HFF-Myc (cell line): ENCODE data around the gene SSTR5.
A peak's percentile ranks its signal among the peaks of the same experiment; 100 is the strongest.

Experiments used
- DNase-seq: peaks from one replicate; pipeline ENCODE4 v3.0.0-alpha.2; 2011; ENCODE audit warnings: low read depth; ENCODE audit errors: extremely low read depth
- H3K4me3 ChIP-seq: replicated peaks from 2 replicates; pipeline ENCODE4 v1.5.1; 2011; ENCODE audit warnings: low read depth, mild to moderate bottlenecking, control low read depth, low read length
- TF ChIP-seq, protein P1 (sequence below): IDR thresholded peaks from 2 replicates; pipeline ENCODE4 v1.5.1; 2012; ENCODE audit warnings: mild to moderate bottlenecking, low read depth, low read length, control low read depth; ENCODE audit errors: missing control alignments

The SSTR5 gene

GRCh38 chr16:1123525-1124230 lies 51.1 kb downstream of the SSTR5 start:
- H3K4me3 ChIP-seq: no peak overlapping the region
- TF ChIP-seq, protein P1, sequence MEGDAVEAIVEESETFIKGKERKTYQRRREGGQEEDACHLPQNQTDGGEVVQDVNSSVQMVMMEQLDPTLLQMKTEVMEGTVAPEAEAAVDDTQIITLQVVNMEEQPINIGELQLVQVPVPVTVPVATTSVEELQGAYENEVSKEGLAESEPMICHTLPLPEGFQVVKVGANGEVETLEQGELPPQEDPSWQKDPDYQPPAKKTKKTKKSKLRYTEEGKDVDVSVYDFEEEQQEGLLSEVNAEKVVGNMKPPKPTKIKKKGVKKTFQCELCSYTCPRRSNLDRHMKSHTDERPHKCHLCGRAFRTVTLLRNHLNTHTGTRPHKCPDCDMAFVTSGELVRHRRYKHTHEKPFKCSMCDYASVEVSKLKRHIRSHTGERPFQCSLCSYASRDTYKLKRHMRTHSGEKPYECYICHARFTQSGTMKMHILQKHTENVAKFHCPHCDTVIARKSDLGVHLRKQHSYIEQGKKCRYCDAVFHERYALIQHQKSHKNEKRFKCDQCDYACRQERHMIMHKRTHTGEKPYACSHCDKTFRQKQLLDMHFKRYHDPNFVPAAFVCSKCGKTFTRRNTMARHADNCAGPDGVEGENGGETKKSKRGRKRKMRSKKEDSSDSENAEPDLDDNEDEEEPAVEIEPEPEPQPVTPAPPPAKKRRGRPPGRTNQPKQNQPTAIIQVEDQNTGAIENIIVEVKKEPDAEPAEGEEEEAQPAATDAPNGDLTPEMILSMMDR: no peak
- DNase-seq: no peak

DNA sequence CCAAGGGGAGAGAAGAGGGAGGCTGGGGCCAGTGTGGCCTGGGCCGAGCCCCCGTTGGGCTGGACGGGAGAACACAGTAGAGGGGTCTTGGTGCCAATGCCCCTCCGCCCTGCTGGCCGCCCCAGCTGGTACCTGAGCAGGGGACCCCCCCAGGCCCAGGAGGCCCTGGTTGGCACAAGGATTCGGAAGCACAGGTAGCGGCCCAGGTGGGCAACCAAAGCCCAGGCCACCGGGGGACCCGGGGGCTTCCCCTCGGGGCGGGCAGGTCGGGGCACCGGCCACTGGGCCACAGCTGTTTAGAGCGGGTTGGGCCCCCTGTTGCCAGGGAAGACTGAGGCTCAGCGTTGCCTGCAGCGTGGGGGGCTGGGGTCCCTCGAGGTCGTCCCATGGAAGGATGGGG lies 51.7 kb downstream of the SSTR5 start:
- no peak for DNase-seq
- TF ChIP-seq, protein P1: no peak
- no peak overlapping the region for H3K4me3 ChIP-seq

DNA sequence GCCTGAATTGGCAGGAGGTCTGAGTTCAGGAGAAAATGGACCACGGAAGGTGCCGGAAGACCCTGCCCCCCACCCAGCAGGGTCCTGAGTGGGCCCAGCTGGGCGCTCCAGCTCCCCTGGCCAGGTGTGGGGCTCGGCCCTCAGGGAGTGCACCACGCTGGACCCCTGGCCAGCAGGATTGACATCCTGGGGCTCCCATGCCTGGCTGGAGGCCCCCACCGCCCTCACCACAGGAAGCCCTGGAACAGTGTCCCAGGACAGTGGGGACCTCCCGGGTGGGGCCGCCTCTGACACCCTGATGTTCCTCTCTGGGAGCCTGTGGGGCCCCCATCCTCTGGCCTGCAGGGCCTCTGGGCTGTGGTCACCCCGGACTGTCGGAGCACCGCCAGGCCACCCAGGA lies 52.2 kb downstream of the SSTR5 start:
- TF ChIP-seq, protein P1: no peak
- no peak overlapping the region for H3K4me3 ChIP-seq
- DNase-seq: no peak

DNA sequence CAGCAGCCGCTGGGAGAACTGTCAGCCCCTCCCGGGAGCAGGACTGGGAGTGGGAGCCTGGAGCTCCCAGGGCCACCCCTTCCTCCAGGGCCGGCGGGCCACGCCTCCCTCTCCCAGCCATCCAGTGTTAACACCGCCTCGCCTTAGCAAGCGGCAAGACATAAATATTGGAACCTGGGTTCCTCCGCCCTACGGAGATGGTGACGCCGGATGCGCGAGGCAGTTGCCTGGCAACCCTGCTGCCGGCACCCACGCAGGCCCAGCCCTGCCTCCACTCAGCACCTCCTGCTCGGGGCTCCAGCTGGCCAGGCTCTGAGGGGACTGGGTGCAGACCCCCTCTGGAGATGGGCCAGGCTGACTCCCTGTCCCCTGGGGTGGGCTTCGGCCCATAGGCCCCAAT lies 52.9 kb downstream of the SSTR5 start:
- DNase-seq: peak; percentile 1
- TF ChIP-seq, protein P1: no peak
- H3K4me3 ChIP-seq: no peak overlapping the region

DNA sequence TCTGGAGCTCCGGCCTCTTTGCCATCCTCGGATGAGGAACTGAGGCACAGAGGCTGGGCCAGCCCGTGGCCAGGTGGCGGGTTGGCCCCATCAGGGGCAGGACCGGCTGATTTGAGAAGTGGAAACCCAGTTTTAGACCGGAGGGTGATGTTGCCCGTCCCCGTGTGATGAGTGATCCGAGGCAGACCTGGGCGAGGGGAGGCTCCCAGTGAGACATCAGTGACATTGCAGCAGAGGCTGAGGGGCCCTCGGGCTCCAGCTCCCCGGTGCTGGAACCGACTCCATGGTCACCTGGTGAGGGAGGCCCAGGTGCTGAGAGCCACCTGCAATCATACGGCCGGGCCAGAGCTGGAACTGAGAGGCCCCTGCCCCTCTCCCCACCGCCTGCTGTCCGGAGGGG lies 53.5 kb downstream of the SSTR5 start:
- no peak for DNase-seq
- TF ChIP-seq, protein P1: no peak
- H3K4me3 ChIP-seq: no peak overlapping the region

DNA sequence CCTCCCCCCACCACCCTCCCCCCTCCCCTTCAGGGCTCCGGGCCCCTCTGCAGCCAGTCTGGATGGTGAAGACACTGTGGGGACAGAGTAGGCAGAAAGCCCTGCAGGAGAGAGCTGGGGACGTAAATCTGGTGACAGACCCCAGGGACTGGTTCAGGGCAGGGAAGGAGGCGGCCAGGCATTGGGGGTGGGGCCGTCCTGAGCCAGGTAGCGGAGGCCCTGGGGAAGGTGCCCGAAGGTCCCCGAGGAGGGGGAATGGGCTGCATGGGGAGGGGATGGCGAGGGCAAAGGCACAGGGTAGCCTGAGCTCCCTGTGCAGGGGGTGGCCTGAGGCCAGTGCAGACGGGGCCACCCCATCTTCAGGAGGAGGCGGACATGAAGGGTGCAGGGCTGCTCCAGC lies 54.0 kb downstream of the SSTR5 start:
- no peak for DNase-seq
- TF ChIP-seq, protein P1: no peak
- no peak overlapping the region for H3K4me3 ChIP-seq

DNA sequence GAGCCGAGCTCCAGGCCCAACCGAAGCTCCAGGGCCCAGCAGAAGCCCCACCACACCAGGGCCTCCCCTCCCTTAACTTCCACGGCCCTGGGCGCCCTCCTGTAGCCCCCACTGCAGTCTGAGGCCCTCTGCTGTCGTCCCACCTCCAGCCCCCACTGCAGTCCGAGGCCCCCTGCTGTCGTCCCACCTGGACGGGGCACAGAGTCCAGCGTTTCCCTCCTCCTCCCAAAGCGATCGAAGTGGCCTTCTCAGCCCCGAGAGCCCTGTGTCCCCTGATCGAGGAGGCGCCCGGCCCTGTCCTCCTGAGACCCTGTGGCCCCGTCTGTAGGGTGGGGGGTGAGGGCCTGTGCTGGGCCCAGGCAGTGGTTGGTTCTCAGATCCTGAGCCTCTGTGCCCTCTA lies 54.6 kb downstream of the SSTR5 start:
- DNase-seq: no peak
- TF ChIP-seq, protein P1: no peak
- no peak overlapping the region for H3K4me3 ChIP-seq
